HepG2 (cell line): ENCODE measurements around the gene RMI2. TPM values are rescaled to one million over a fixed set of nuclear protein-coding genes. Genes with fewer than 3 reads are reported as not detected.

Experiments used
- ATAC-seq: fragments of 200-7000 bp; cut with Tn5 transposase; 3 replicates; pipeline ENCODE4 v1.9.1; 2020; ENCODE audit warnings: mild to moderate bottlenecking, moderate library complexity
- BruUV-seq: library from RNA; stranded (reverse); fragments of 400-500 nt; replicated peaks from 2 replicates; lab custom pipeline; 2021; lab: Mats Ljungman, UMichigan
- CTCF ChIA-PET: fragments of 300-600 bp; formaldehyde crosslinking; extraction: SDS; loops from one replicate; lab custom pipeline; 2021; ENCODE audit warnings: low total read pairs, inconsistent platforms, low intra/inter-chr PET ratio; lab: Yijun Ruan, JAX
- POLR2A ChIA-PET: fragments of 350-600 bp; sonication (Branson Sonifier 250); formaldehyde crosslinking; loops from one replicate; lab custom pipeline; 2020; ENCODE audit warnings: antibody characterized with exemption, inconsistent platforms; lab: Yijun Ruan, JAX
- DNase-seq: peaks from one replicate; pipeline ENCODE4 v3.0.0-alpha.2; 2015; ENCODE audit warnings: low spot score
- FAIRE-seq: peaks from 3 replicates; lab custom pipeline; 2011; peaks lifted over from hg19 to GRCh38; lab: Jason Lieb, UNC
- H2AFZ ChIP-seq: one replicate; pipeline ENCODE4 v1.6.1; 2011; ENCODE audit warnings: low read length, inconsistent platforms
- H3K27ac ChIP-seq: fragments of 300-600 bp; 3 replicates; pipeline ENCODE4 v1.8.0; 2011; ENCODE audit warnings: mixed run types, mild to moderate bottlenecking, mixed read lengths, low read length, inconsistent platforms; ENCODE audit not compliant: insufficient read depth; ENCODE audit errors: extremely low read length
- H3K27me3 ChIP-seq, 2 experiments: fragments of 200-600 bp in 1 of 2; 2 replicates in 1 of 2; 3 replicates in 1 of 2; pipeline versions ENCODE4 v1.6.0 to v1.8.0; 2011; ENCODE audit warnings: low read length in 2 of 2, mild to moderate bottlenecking in 2 of 2, moderate library complexity in 2 of 2, inconsistent platforms in 1 of 2; ENCODE audit not compliant: insufficient read depth in 2 of 2, control insufficient read depth in 1 of 2
- H3K36me3 ChIP-seq, 2 experiments: fragments of 200-600 bp in 1 of 2; replicated peaks in 1 of 2; 2 replicates in 1 of 2; 3 replicates in 1 of 2; pipeline versions ENCODE4 v1.5.1 to v1.8.0; 2011; ENCODE audit warnings: low read length in 2 of 2, inconsistent platforms in 1 of 2; ENCODE audit not compliant: insufficient read depth in 2 of 2, control insufficient read depth in 1 of 2
- H3K4me1 ChIP-seq: 2 replicates; pipeline ENCODE4 v1.5.1; 2012; ENCODE audit warnings: low read length, inconsistent platforms; ENCODE audit not compliant: insufficient read depth
- H3K4me2 ChIP-seq: 2 replicates; pipeline ENCODE4 v1.6.0; 2011; ENCODE audit warnings: low read depth, low read length, inconsistent platforms
- H3K4me3 ChIP-seq, 3 experiments: fragments of 200-600 bp in 1 of 3; sonication (generic), shearing (Covaris generic) in 1 of 3; replicated peaks in 1 of 3; 2 replicates each; pipeline ENCODE4 v1.5.1; 2011 to 2016; ENCODE audit warnings: low read length in 3 of 3, inconsistent platforms in 2 of 3, low read depth in 2 of 3, mild to moderate bottlenecking in 2 of 3, control low read depth in 1 of 3, mixed read lengths in 1 of 3; ENCODE audit not compliant: insufficient read depth in 1 of 3
- H3K79me2 ChIP-seq: one replicate; pipeline ENCODE4 v1.6.1; 2011; ENCODE audit warnings: low read length, inconsistent platforms; ENCODE audit not compliant: insufficient read depth
- H3K9ac ChIP-seq: 2 replicates; pipeline ENCODE4 v1.6.0; 2011; ENCODE audit warnings: mild to moderate bottlenecking, low read depth, low read length, inconsistent platforms; ENCODE audit not compliant: insufficient read depth
- H3K9me3 ChIP-seq: 2 replicates; pipeline ENCODE4 v1.5.1; 2012; ENCODE audit warnings: mild to moderate bottlenecking, low read length
- H4K20me1 ChIP-seq: 2 replicates; pipeline ENCODE4 v1.6.0; 2011; ENCODE audit warnings: inconsistent platforms, mild to moderate bottlenecking, low read length, moderate library complexity; ENCODE audit not compliant: insufficient read depth
- ELF1 ChIP-seq: sonication (generic); formaldehyde crosslinking; IDR thresholded peaks from 2 replicates; pipeline ENCODE4 v1.4.0; 2020; ENCODE audit warnings: missing genetic modification reagents
- GPN1 ChIP-seq: sonication (generic); formaldehyde crosslinking; IDR thresholded peaks from 2 replicates; pipeline ENCODE4 v1.5.1; 2020; ENCODE audit warnings: missing genetic modification reagents, borderline replicate concordance
- HCFC1 ChIP-seq: fragments of 150-350 bp; IDR thresholded peaks from 2 replicates; pipeline ENCODE4 v1.6.1; 2014; ENCODE audit warnings: low read depth, low read length
- HMG20B ChIP-seq: conservative IDR thresholded peaks from 2 replicates; pipeline ENCODE4 v1.6.1; 2016; ENCODE audit warnings: missing genetic modification reagents, missing compliant biosample characterization
- MBD4 ChIP-seq: IDR thresholded peaks from 2 replicates; pipeline ENCODE4 v1.6.1; 2012; ENCODE audit warnings: low read length, inconsistent platforms, borderline replicate concordance
- RNF219 ChIP-seq: sonication (generic); formaldehyde crosslinking; IDR thresholded peaks from 2 replicates; pipeline ENCODE4 v1.5.0; 2020; ENCODE audit warnings: mild to moderate bottlenecking, missing genetic modification reagents
- TAF1 ChIP-seq: sonication (generic); formaldehyde crosslinking; IDR thresholded peaks from 2 replicates; pipeline ENCODE4 v1.4.0; 2020; ENCODE audit warnings: missing genetic modification reagents
- THRA ChIP-seq: sonication (generic); formaldehyde crosslinking; IDR thresholded peaks from 2 replicates; pipeline ENCODE4 v1.4.0; 2020; ENCODE audit warnings: missing genetic modification reagents, borderline replicate concordance
- ZBTB8A ChIP-seq: sonication (generic); formaldehyde crosslinking; IDR thresholded peaks from 2 replicates; pipeline ENCODE4 v1.4.0; 2020; ENCODE audit warnings: mild to moderate bottlenecking, low read depth, missing genetic modification reagents, borderline replicate concordance
- ZNF33B ChIP-seq: sonication (generic); formaldehyde crosslinking; IDR thresholded peaks from 2 replicates; pipeline ENCODE4 v1.5.1; 2020; ENCODE audit warnings: mild to moderate bottlenecking, missing genetic modification reagents
- ZNF720 ChIP-seq: sonication (generic); formaldehyde crosslinking; IDR thresholded peaks from 2 replicates; pipeline ENCODE4 v1.4.0; 2020; ENCODE audit warnings: missing genetic modification reagents
- ZNF766 ChIP-seq: sonication (generic); formaldehyde crosslinking; IDR thresholded peaks from 2 replicates; pipeline ENCODE4 v1.5.0; 2020; ENCODE audit warnings: missing genetic modification reagents, borderline replicate concordance
- ZNF790 ChIP-seq: sonication (generic); formaldehyde crosslinking; IDR thresholded peaks from 2 replicates; pipeline ENCODE4 v1.8.0; 2022; ENCODE audit warnings: missing genetic modification reagents, mild to moderate bottlenecking, borderline replicate concordance
- WGBS: methylation state at CpG from one replicate; pipeline ENCODE4 v1.1.6; 2017; ENCODE audit warnings: low lambda C conversion rate; 5-methylcytosine and 5-hydroxymethylcytosine counted together
- in situ Hi-C: cut with HindIII; loops from 2 replicates; pipeline ENCODE4 v1.10.0; 2017; ENCODE audit warnings: low pct_unique_long_range_greater_than_20kb; ENCODE audit not compliant: extremely low pct_ligation_motif_present
- intact Hi-C: fragments of 100-400 bp; cut with micrococcal nuclease; formaldehyde crosslinking; loops from one replicate; pipeline ENCODE4 v1.10.0; 2022; ENCODE audit not compliant: unreplicated experiment
- polyA plus RNA-seq, 8 experiments: library from polyadenylated mRNA; depleted of rRNA in 3 of 8; stranded (reverse) in 7 of 8; unstranded in 1 of 8; fragments of >200 nt; fragmentation: Illumina TruSeq in 4 of 8; extraction: Trizol in 4 of 8; gene quantifications; 2 replicates each; pipeline versions ENCODE4 v1.2.1 to v1.2.3, GENCODE V29; 2011 to 2016; ENCODE audit warnings: low read depth in 4 of 8, missing spikeins in 1 of 8, mixed read lengths in 1 of 8; ENCODE audit not compliant: insufficient read depth in 1 of 8
- total RNA-seq, 5 experiments: library from RNA; depleted of rRNA; stranded (reverse); fragments of >200 nt; fragmentation: Illumina TruSeq; extraction: Trizol; gene quantifications; 2 replicates each; pipeline ENCODE4 v1.2.3, GENCODE V29; 2016; ENCODE audit warnings: low read depth in 1 of 5
- TF ChIP-seq, protein P1 (sequence below): sonication (generic); formaldehyde crosslinking; IDR thresholded peaks from 2 replicates; pipeline ENCODE4 v1.5.0; 2020; ENCODE audit warnings: missing genetic modification reagents
- TF ChIP-seq, protein P2 (sequence below): sonication (generic); formaldehyde crosslinking; IDR thresholded peaks from 2 replicates; pipeline ENCODE4 v1.5.1; 2020; ENCODE audit warnings: missing genetic modification reagents, mild to moderate bottlenecking, borderline replicate concordance
- TF ChIP-seq, protein P3 (sequence below): sonication (generic); formaldehyde crosslinking; conservative IDR thresholded peaks from 2 replicates; pipeline ENCODE4 v1.8.0; 2022; ENCODE audit warnings: mild to moderate bottlenecking, moderate library complexity, missing genetic modification reagents
- TF ChIP-seq, protein P4 (sequence below): sonication (generic); formaldehyde crosslinking; IDR thresholded peaks from 2 replicates; pipeline ENCODE4 v1.5.0; 2020; ENCODE audit warnings: missing genetic modification reagents

The RMI2 gene
- total and polyA plus RNA-seq, 2 of the 13 experiments (the other 11 are each of a cell fraction or from before 2014, with no cell fraction given): 24.5 to 55.7 TPM

GRCh38 chr16:11334831-11335404 is 10.3 kb upstream of the RMI2 start:
- H3K4me1 ChIP-seq: peaks cover 44% of the 10 kb centered on the region
- no peak overlapping the region for H3K9ac ChIP-seq
- no TSS peak for BruUV-seq
- no peak overlapping the region for H3K27ac ChIP-seq
- ChIA-PET POLR2A (interaction anchor here (1.9 to 3.6 kb wide), 2 partner anchors 22 to 79 kb away, joined by 6 to 24 read pairs; partner anchors contain the start of gene SOCS1), CTCF (no interaction called here)
- H3K79me2 ChIP-seq: no peaks in the 10 kb centered on the region
- WGBS: 86% methylated on average over 6 of the region's 6 CpGs
- H3K4me3 ChIP-seq: no peak overlapping the region
- no peak overlapping the region for H3K4me2 ChIP-seq
- no peaks in the 10 kb centered on the region for H3K9me3 ChIP-seq
- in situ Hi-C loops (no loop called here), intact Hi-C loops (no loop called here)
- FAIRE-seq (no peak), ATAC-seq (no peak), DNase-seq (no peak)
- no peak overlapping the region for H2AFZ ChIP-seq
- no peaks in the 10 kb centered on the region for H3K36me3 ChIP-seq
- no peaks in the 10 kb centered on the region for H4K20me1 ChIP-seq
- H3K27me3 ChIP-seq: no peaks in the 10 kb centered on the region
- TF ChIP-seq, protein P1, sequence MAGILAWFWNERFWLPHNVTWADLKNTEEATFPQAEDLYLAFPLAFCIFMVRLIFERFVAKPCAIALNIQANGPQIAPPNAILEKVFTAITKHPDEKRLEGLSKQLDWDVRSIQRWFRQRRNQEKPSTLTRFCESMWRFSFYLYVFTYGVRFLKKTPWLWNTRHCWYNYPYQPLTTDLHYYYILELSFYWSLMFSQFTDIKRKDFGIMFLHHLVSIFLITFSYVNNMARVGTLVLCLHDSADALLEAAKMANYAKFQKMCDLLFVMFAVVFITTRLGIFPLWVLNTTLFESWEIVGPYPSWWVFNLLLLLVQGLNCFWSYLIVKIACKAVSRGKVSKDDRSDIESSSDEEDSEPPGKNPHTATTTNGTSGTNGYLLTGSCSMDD (CRISPR knock-in tag): no peak
- no peak for TF ChIP-seq HCFC1
- TF ChIP-seq ZNF720: no peak
- TF ChIP-seq, protein P2, sequence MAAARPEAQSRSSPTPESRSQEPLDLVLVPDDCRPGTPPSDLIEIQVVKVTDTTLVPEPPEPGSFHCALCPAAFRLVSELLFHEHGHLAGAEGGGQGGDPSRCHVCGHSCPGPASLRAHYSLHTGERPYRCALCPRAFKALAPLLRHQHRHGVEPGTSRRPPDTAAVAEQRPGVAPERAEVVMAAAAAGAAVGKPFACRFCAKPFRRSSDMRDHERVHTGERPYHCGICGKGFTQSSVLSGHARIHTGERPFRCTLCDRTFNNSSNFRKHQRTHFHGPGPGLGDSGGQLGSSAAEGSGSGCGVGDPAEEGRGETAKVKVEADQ (CRISPR knock-in tag): no peak
- TF ChIP-seq ZNF33B (CRISPR knock-in tag): no peak
- no peak for TF ChIP-seq ZBTB8A
- peak; percentile 83 for TF ChIP-seq ZNF766 (CRISPR knock-in tag)
- TF ChIP-seq ELF1 (CRISPR knock-in tag): no peak
- TF ChIP-seq GPN1 (CRISPR knock-in tag): no peak
- no peak for TF ChIP-seq TAF1 (CRISPR knock-in tag)
- no peak for TF ChIP-seq ZNF790 (CRISPR knock-in tag)
- no peak for TF ChIP-seq RNF219 (CRISPR knock-in tag)
- no peak for TF ChIP-seq MBD4
- TF ChIP-seq, protein P3, sequence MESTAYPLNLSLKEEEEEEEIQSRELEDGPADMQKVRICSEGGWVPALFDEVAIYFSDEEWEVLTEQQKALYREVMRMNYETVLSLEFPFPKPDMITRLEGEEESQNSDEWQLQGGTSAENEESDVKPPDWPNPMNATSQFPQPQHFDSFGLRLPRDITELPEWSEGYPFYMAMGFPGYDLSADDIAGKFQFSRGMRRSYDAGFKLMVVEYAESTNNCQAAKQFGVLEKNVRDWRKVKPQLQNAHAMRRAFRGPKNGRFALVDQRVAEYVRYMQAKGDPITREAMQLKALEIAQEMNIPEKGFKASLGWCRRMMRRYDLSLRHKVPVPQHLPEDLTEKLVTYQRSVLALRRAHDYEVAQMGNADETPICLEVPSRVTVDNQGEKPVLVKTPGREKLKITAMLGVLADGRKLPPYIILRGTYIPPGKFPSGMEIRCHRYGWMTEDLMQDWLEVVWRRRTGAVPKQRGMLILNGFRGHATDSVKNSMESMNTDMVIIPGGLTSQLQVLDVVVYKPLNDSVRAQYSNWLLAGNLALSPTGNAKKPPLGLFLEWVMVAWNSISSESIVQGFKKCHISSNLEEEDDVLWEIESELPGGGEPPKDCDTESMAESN: 0 out of 2 replicates have a peak, but pooled peaks have one; percentile 42
- TF ChIP-seq, protein P4, sequence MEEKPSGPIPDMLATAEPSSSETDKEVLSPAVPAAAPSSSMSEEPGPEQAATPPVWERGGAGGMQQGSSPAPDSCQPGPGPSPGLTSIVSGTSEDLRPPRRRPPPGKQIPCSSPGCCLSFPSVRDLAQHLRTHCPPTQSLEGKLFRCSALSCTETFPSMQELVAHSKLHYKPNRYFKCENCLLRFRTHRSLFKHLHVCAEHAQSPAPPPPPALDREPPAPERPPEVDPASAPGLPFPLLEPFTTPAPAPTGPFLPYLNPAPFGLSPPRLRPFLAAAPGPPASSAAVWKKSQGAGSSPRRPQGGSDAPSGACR (CRISPR knock-in tag): no peak
- peak; percentile 38; the same call in 1 of the 2 replicates for TF ChIP-seq THRA (CRISPR knock-in tag)
- TF ChIP-seq HMG20B (CRISPR knock-in tag): no peak
